SJSA1 (cell line): ENCODE results near the gene AMBP. TPM values are rescaled to one million over a fixed set of nuclear protein-coding genes. Genes with fewer than 3 reads are reported as not detected.

ENCODE experiments used
- DNase-seq, 2 experiments: peaks; one replicate each; pipeline ENCODE4 v3.0.0-alpha.2; 2015 to 2020; ENCODE audit warnings: low spot score in 2 of 2, low read depth in 1 of 2
- H3K27ac ChIP-seq: fragments of 250-450 bp; sonication (Bioruptor Pico); 2 replicates; pipeline ENCODE4 v1.5.1; 2020; ENCODE audit warnings: mild to moderate bottlenecking, moderate library complexity
- H3K27me3 ChIP-seq: fragments of 250-450 bp; sonication (Bioruptor Pico); replicated peaks from 2 replicates; pipeline ENCODE4 v1.5.1; 2020; ENCODE audit warnings: mild to moderate bottlenecking, moderate library complexity
- H3K36me3 ChIP-seq: fragments of 250-450 bp; sonication (Bioruptor Pico); 2 replicates; pipeline ENCODE4 v1.5.1; 2020; ENCODE audit warnings: mild to moderate bottlenecking
- H3K4me1 ChIP-seq: fragments of 250-450 bp; sonication (Bioruptor Pico); replicated peaks from 2 replicates; pipeline ENCODE4 v1.6.1; 2021; ENCODE audit warnings: mild to moderate bottlenecking
- H3K4me3 ChIP-seq: fragments of 250-450 bp; sonication (Bioruptor Pico); 2 replicates; pipeline ENCODE4 v1.5.1; 2020; ENCODE audit warnings: mild to moderate bottlenecking
- H3K9me3 ChIP-seq: fragments of 250-450 bp; sonication (Bioruptor Pico); replicated peaks from 2 replicates; pipeline ENCODE4 v1.5.1; 2020; ENCODE audit warnings: mild to moderate bottlenecking
- total RNA-seq: library from RNA; depleted of rRNA; stranded (reverse); fragments of >200 nt; shearing (Covaris generic); gene quantifications from 2 replicates; pipeline ENCODE4 v1.2.3, GENCODE V29; 2014

AMBP gene
- total RNA-seq, 1 experiment from 2014 or later: 0.37 TPM

- no peaks in the 10 kb centered on the region for H3K36me3 ChIP-seq
- peak in 1 of 2 experiments; percentile 18 for DNase-seq
- H3K9me3 ChIP-seq: no peaks in the 10 kb centered on the region
- H3K4me3 ChIP-seq: no peak overlapping the region
- H3K27me3 ChIP-seq: no peaks in the 10 kb centered on the region
- H3K27ac ChIP-seq: no peak overlapping the region
- H3K4me1 ChIP-seq: peaks cover 12% of the 10 kb centered on the region
These were observed 2.8 kb upstream of the AMBP start for GRCh38 chr9:114080773-114081440.

DNA sequence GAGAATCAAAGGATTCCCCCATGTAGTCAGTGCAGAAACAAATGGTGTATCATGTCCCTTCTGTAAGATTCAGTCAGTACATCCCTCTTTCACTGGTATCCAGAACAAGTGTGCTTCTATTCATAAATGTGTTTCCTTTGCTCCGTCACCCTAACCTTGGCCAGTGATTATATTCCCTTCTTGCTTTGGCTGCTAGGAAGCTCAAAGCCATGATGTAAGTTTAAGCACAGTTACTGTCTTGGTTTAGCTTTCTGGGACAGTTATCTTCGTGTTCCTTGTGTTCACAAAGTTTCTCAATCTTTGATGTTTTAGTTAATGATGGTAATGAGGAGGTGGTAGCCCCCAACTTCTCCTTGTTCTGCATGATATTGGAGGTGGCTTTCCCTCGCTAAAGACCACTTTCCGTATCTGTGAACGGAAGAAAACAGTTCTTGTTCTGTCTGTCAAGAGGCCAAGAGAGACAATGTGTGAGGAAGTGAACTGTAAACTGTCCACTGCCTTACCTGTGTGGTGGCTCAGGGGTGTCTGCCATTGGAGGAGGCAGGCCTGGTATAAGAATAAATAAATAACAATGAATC lies 2.2 kb upstream of the AMBP start:
- Histone ChIP-seq H3K27me3 (no peaks in the 10 kb centered on the region), H3K9me3 (no peaks in the 10 kb centered on the region), H3K4me3 (no peak overlapping the region), H3K27ac (no peak overlapping the region), H3K36me3 (no peaks in the 10 kb centered on the region), H3K4me1 (peaks cover 12% of the 10 kb centered on the region)
- DNase-seq: no peak

- Histone ChIP-seq H3K36me3 (no peaks in the 10 kb centered on the region), H3K9me3 (no peaks in the 10 kb centered on the region), H3K27me3 (no peaks in the 10 kb centered on the region), H3K4me3 (no peak overlapping the region), H3K27ac (no peak overlapping the region), H3K4me1 (peaks cover 3% of the 10 kb centered on the region)
- DNase-seq: no peak
These were observed 669 bp upstream of the AMBP start for GRCh38 chr9:114078781-114079156.

DNA sequence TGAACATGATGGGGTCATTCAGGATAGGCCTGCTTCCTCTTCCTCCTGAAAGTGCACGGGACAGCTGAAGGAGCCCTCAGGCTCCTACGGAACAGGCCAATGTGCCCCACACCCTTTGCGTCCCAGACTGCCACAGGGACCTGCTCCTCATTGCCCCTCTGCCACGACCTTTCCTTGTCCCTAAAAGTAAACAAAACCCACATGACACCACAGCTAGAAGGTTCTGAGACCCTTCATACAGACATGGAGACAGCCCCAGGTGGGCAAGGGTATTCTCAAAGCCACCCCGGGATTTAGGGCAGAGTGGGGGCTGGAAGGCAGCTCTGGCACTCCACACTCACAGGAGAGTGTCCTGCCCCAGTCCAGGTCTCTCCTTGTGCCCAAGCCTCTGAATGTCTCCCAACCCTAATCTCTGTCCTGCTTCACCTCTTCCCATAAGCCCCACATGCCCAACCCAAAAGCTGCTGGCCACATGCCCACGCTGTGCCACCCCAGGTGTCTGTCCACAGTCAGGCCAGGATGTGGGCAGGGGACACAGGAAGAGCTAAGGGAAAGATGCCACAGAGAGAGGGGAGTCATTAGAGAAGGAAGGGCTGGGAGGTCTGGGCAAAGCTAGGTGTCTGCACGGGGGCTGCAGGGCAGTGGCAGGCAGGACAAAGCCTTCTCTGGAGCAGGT lies 800 bp downstream of the AMBP start:
- no peak for DNase-seq

GRCh38 chr9:114076237-114077161 lies 1.6 kb downstream of the AMBP start:
- DNase-seq: no peak
- no peaks in the 10 kb centered on the region for H3K4me1 ChIP-seq
- H3K9me3 ChIP-seq: no peaks in the 10 kb centered on the region
- no peaks in the 10 kb centered on the region for H3K27me3 ChIP-seq
- no peak overlapping the region for H3K27ac ChIP-seq
- no peak overlapping the region for H3K4me3 ChIP-seq
- no peaks in the 10 kb centered on the region for H3K36me3 ChIP-seq

More for the DNA sequence above, 800 bp downstream of the AMBP start:
- Histone ChIP-seq H3K27ac (no peak overlapping the region), H3K9me3 (no peaks in the 10 kb centered on the region), H3K36me3 (no peaks in the 10 kb centered on the region), H3K27me3 (no peaks in the 10 kb centered on the region), H3K4me3 (no peak overlapping the region), H3K4me1 (no peaks in the 10 kb centered on the region)

DNA sequence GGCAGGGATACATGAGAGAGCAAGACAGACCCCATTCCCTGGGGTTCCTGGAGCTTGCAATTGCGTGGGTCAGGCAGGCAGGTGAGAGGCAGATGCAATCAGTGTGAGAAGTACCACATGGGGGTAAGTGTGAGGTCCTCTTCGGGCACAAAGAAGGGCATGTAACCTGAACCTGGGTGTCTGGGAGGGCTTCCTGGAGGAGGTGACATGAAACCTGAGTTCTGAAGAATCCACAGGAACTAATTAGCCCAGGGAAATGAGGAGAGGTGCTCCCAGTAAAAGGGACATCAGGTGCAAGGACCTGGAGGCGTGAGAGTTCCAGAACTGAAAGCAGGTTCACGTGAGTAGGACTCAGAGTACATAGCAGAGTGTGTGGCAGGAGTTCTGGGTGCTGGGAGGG lies 2.5 kb downstream of the AMBP start:
- no peak overlapping the region for H3K27ac ChIP-seq
- no peaks in the 10 kb centered on the region for H3K36me3 ChIP-seq

DNA sequence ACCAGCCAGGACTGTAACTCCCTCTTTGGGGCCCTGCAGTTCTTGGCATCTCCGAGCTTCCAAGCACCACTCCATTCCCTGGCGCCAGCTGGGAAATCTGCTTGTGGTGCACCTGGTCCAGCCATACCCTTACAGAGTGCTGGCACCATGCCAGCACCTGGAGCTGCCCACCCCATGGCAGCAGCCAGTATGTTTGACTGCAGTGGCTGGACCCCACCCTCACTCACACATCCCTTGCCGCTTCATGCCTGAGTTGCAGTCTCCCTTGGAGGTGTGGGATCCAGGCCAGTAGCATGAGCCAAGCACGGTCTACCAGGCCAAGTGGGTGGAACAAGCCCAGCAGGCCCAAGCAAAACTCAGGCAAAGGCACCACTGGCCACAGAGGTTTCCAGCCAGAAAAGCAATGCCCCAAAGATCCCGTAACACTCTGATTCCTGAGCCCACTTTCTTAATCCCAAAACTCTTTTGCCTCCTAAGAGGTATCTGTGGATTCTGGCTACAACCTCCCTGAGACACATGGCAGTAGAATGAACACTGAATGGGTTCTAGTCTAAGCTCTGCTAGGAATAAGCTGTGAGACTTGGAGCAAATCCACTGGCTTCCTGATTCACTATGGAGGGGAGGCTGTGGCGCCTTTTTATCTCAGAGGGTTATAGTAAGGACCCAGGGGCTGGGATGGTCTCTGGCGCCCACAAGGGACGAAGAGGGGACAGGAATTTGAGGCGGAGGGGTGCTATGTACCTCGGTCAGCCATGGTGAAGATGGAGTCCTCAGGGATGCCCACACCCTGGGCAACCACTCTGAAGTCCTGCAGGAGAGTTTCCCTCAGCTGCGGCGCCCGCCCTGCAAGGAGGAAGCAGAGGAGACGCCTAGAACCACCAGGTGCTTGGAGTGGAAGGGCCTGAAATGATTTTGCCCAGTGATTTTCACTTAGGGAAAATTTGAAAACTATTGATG lies 5.6 kb downstream of the AMBP start:
- no peaks in the 10 kb centered on the region for H3K4me1 ChIP-seq
- H3K36me3 ChIP-seq: no peaks in the 10 kb centered on the region
- no peak overlapping the region for H3K27ac ChIP-seq
- no peak overlapping the region for H3K4me3 ChIP-seq
- H3K27me3 ChIP-seq: no peaks in the 10 kb centered on the region
- H3K9me3 ChIP-seq: no peaks in the 10 kb centered on the region
- DNase-seq: no peak

More for the DNA sequence above, 2.5 kb downstream of the AMBP start:
- H3K4me1 ChIP-seq: no peaks in the 10 kb centered on the region
- no peaks in the 10 kb centered on the region for H3K27me3 ChIP-seq
- no peak for DNase-seq
- no peaks in the 10 kb centered on the region for H3K9me3 ChIP-seq
- H3K4me3 ChIP-seq: no peak overlapping the region

DNA sequence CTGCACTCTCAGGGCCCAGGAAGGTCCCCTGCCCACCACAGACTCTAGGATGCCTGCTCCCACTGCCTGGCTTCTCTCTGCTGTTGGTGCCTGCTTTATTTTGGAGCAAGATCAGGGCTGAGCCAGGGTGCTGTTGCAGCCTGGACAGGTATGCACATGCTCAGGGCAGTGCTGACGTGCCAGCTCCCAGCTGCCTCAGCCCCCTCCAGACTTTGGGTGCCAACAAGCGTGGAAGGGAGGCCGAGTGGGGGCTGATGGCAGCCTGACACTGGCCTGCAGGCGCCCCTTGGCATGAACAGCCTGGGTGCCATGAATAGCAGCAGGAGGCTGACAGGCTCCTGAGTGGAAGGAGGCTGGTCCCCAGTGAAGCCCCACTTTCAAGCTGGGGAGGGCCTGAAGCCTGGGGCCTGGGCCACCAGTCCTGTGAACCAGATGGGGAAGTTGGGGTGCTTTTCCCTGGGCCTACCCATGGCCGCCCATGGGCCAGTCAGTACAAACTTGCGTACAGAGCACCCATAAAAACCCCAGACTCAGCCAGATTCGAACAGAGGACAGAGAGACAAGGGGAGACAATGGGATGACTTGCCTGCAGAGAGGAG lies 6.8 kb downstream of the AMBP start:
- no peaks in the 10 kb centered on the region for H3K4me1 ChIP-seq
- H3K4me3 ChIP-seq: no peak overlapping the region
- no peak for DNase-seq
- no peak overlapping the region for H3K27ac ChIP-seq
- no peaks in the 10 kb centered on the region for H3K36me3 ChIP-seq
- no peaks in the 10 kb centered on the region for H3K27me3 ChIP-seq
- no peaks in the 10 kb centered on the region for H3K9me3 ChIP-seq

- no peaks in the 10 kb centered on the region for H3K27me3 ChIP-seq
- no peak for DNase-seq
- no peaks in the 10 kb centered on the region for H3K36me3 ChIP-seq
- H3K4me3 ChIP-seq: no peak overlapping the region
- H3K9me3 ChIP-seq: no peaks in the 10 kb centered on the region
- H3K4me1 ChIP-seq: no peaks in the 10 kb centered on the region
- H3K27ac ChIP-seq: no peak overlapping the region
These were observed 7.7 kb downstream of the AMBP start for GRCh38 chr9:114070188-114071103.

- H3K27ac ChIP-seq: no peak overlapping the region
- H3K4me1 ChIP-seq: no peaks in the 10 kb centered on the region
- no peak overlapping the region for H3K4me3 ChIP-seq
- no peaks in the 10 kb centered on the region for H3K36me3 ChIP-seq
- no peak for DNase-seq
- no peaks in the 10 kb centered on the region for H3K9me3 ChIP-seq
- no peaks in the 10 kb centered on the region for H3K27me3 ChIP-seq
These were observed 8.5 kb downstream of the AMBP start for GRCh38 chr9:114069476-114070187.

GRCh38 chr9:114065304-114065703 lies 12.8 kb downstream of the AMBP start:
- no peak overlapping the region for H3K4me3 ChIP-seq
- no peak overlapping the region for H3K27ac ChIP-seq
- no peak for DNase-seq
- H3K4me1 ChIP-seq: no peaks in the 10 kb centered on the region
- no peaks in the 10 kb centered on the region for H3K36me3 ChIP-seq
- no peaks in the 10 kb centered on the region for H3K9me3 ChIP-seq
- H3K27me3 ChIP-seq: no peaks in the 10 kb centered on the region
